Measurements from ENCODE around the gene SLCO1A2. TPM values are rescaled to one million over a fixed set of nuclear protein-coding genes. Genes with fewer than 3 reads are reported as not detected.

The SLCO1A2 gene
- total RNA-seq, 4 donors from 2014 or later = 0.22 TPM; not detected in 3

GRCh38 chr12:21221778-21222177, 112.9 kb downstream of the SLCO1A2 start:
- no peaks in the 10 kb centered on the region for H3K36me3 ChIP-seq
- no peak overlapping the region for H3K4me3 ChIP-seq
- no peak for DNase-seq (ENCODE audit: low spot score in 2 of 2)
- H3K27me3 ChIP-seq = no peaks in the 10 kb centered on the region
- H3K27ac ChIP-seq = no peak overlapping the region
- H3K4me1 ChIP-seq = no peaks in the 10 kb centered on the region
- no peaks in the 10 kb centered on the region for H3K9me3 ChIP-seq
- TF ChIP-seq, protein P1, sequence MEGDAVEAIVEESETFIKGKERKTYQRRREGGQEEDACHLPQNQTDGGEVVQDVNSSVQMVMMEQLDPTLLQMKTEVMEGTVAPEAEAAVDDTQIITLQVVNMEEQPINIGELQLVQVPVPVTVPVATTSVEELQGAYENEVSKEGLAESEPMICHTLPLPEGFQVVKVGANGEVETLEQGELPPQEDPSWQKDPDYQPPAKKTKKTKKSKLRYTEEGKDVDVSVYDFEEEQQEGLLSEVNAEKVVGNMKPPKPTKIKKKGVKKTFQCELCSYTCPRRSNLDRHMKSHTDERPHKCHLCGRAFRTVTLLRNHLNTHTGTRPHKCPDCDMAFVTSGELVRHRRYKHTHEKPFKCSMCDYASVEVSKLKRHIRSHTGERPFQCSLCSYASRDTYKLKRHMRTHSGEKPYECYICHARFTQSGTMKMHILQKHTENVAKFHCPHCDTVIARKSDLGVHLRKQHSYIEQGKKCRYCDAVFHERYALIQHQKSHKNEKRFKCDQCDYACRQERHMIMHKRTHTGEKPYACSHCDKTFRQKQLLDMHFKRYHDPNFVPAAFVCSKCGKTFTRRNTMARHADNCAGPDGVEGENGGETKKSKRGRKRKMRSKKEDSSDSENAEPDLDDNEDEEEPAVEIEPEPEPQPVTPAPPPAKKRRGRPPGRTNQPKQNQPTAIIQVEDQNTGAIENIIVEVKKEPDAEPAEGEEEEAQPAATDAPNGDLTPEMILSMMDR (IDR thresholded peaks at IDR 0.05) = no peak
- TF ChIP-seq POLR2A (IDR thresholded peaks at IDR 0.05) (no peak), EP300 (IDR thresholded peaks at IDR 0.05) (no peak)

- H3K27ac ChIP-seq = no peak overlapping the region
- no peak overlapping the region for H3K4me3 ChIP-seq
- H3K4me1 ChIP-seq = no peaks in the 10 kb centered on the region
- H3K9me3 ChIP-seq = no peaks in the 10 kb centered on the region
- no peak for DNase-seq (ENCODE audit: low spot score in 2 of 2)
- TF ChIP-seq, protein P1 (IDR thresholded peaks at IDR 0.05) = no peak
- no peak for TF ChIP-seq EP300 (IDR thresholded peaks at IDR 0.05)
- no peak for TF ChIP-seq POLR2A (IDR thresholded peaks at IDR 0.05)
- no peaks in the 10 kb centered on the region for H3K27me3 ChIP-seq
- no peaks in the 10 kb centered on the region for H3K36me3 ChIP-seq
Observed at GRCh38 chr12:21221072-21221471, 113.6 kb downstream of the SLCO1A2 start.

DNA sequence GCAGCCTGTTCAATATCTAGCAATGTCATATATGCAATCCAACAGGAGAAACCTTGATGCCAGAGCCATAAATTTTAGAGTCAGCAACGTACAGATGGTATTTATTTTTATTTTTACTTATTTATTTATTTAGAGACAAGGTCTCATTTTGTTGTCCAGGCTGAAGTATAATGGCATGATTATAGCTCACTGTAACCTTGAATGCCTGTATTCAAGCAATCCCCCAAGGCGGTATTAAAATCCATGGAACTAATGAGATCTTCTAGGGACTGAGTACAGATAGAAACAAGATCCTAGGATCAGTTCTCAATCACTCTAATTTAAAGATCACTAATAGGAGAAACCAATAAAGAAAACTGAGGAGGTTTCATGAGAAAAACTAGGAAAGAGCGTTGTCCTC, 114.5 kb downstream of the SLCO1A2 start:
- no peak overlapping the region for H3K4me3 ChIP-seq
- no peak for TF ChIP-seq POLR2A (IDR thresholded peaks at IDR 0.05)
- H3K36me3 ChIP-seq = no peaks in the 10 kb centered on the region
- no peaks in the 10 kb centered on the region for H3K9me3 ChIP-seq
- H3K27ac ChIP-seq = no peak overlapping the region
- no peaks in the 10 kb centered on the region for H3K4me1 ChIP-seq
- no peak for DNase-seq (ENCODE audit: low spot score in 2 of 2)
- no peaks in the 10 kb centered on the region for H3K27me3 ChIP-seq
- WGBS, 2 donors = 40 to 49% methylated on average over 3 of the region's 3 CpGs

DNA sequence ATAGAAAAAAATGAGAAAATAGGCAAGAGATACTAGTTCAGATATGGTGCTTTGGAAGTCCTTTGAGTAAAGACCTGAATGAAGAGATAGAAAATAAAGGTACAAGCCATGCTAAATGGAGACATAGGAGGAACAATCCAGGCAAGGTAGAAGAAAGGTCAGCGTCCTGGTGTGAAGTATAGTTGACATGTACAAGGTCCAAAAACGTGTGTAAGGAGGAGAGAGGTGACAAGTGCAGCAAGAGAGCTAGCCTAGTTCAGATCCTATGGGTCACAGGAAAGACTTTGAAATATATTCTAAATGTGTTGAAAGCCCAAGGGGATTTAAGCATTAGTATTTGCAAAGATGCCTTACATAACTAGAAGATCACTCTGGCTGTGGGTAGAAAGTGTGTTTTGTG, 115.5 kb downstream of the SLCO1A2 start:
- DNase-seq (ENCODE audit: low spot score in 2 of 2) = no peak
- TF ChIP-seq, protein P1 (IDR thresholded peaks at IDR 0.05) = no peak
- TF ChIP-seq POLR2A (IDR thresholded peaks at IDR 0.05) (no peak), EP300 (IDR thresholded peaks at IDR 0.05) (no peak)
- Histone ChIP-seq H3K36me3 (no peaks in the 10 kb centered on the region), H3K27me3 (no peaks in the 10 kb centered on the region), H3K9me3 (no peaks in the 10 kb centered on the region), H3K4me3 (no peak overlapping the region), H3K4me1 (no peaks in the 10 kb centered on the region), H3K27ac (no peak overlapping the region)
- 49 to 61% methylated on average over 2 of the region's 2 CpGs for WGBS, 2 donors

Other genes starting within 250 kb of the SLCO1A2 start
- gene SLCO1B1, start 203.7 kb downstream of the SLCO1A2 start, total RNA-seq = under 1 TPM in 1 of 4 donors, not detected in 3; 0.78 TPM
- gene IAPP, start 38.0 kb upstream of the SLCO1A2 start, total RNA-seq = not detected
- 10 to 100 TPM in 3 of 4 donors, 1 to 10 TPM in 1; 6.3 to 23.1 (median 20.5) TPM for gene PYROXD1, start 102.7 kb upstream of the SLCO1A2 start, total RNA-seq
- gene RECQL, start 166.7 kb upstream of the SLCO1A2 start, total RNA-seq = 10 to 100 TPM; 21.4 to 33.0 (median 30.8) TPM
- 10 to 100 TPM; 16.8 to 28.8 (median 18.8) TPM for gene GOLT1B, start 166.9 kb upstream of the SLCO1A2 start, total RNA-seq
- gene SPX, start 191.4 kb upstream of the SLCO1A2 start, total RNA-seq = 1 to 10 TPM in 3 of 4 donors, not detected in 1; 1.5 to 2.4 (median 1.6) TPM

Measured in tibial nerve (tissue), 4 donors.